HG03280 (cell line): ENCODE results near the gene MRPL54.

Experiments used
- ATAC-seq: cut with Tn5 transposase; IDR thresholded peaks from one replicate; pipeline ENCODE4 v1.9.1; 2021; ENCODE audit warnings: mild to moderate bottlenecking, moderate library complexity; ENCODE audit not compliant: unreplicated experiment

Gene MRPL54

GRCh38 chr19:3783660-3784584 is 21.4 kb downstream of the MRPL54 start:
- no peak for ATAC-seq

GRCh38 chr19:3784607-3785450 is 22.3 kb downstream of the MRPL54 start:
- ATAC-seq, result no peak

DNA sequence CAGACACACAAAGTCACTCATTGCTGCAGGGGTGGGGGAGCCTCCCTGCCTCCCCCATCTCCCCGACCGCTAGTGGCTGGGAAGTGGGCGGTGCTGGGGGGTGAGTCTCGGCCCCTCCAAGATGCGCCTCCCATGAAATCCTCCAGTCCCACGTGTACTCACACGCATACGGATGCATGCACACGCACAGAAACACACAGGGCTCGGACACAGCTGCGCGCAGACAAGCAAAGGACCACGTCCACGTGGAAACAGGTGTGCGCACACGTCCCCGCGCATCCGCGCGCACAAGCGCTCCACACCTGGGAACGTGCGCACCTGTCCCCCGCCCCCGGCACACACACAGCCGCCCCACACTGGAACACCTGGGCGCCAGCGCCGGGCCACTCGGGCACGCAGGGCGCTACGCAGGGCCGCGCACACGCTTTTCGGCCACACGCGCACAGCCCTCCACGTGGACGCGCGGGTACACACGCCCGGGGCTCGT is 23.0 kb downstream of the MRPL54 start:
- ATAC-seq, result no peak

DNA sequence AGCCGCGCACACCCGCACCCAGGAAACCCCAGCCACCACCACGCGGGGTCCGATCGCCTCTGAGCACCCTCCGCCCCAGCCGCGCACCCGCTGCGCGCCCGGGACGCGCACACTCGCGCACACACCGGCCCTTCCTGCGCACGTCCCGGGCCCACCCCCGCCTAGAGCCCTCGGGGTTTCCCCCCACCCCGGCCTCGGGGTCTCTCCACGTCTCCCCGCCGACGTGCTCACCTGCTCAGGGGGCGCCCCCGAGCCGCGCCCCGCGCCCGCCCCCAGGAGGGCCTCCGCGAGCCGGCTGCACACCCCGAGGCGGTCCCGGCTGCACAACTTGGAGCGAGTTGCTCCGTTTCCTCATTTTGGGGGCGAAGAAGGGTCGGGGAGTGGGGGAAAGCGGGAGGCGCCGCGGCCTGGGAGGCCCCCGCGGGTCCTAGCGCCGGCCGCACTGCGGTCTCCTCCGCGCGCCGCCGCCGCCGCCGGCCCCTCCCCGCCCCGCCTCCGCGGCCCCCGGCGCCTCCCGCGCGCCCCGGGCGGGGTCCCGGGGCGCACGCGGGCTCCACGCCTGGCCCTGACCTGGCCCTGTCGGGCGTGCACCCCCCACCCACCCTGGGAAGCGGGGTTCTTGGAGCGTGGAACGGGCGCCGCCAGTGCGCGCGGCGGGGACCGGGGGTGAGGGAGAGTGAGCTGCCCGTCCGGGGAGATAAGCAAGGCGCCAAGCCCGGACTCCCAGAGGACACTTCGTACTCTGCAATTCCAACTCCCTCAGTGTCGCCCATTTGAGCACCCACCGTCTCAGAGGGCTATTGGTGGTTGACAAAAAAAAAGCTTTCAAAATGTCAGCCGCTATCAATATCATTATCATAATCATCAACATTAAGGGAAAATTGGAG is 23.7 kb downstream of the MRPL54 start, which contains the start of gene MATK:
Gene MATK, minus strand, starts transcription at position 444 of the 887 bp plus-strand sequence. CDS start 1,246 bp downstream, outside the sequence.
- ATAC-seq, result no peak

DNA sequence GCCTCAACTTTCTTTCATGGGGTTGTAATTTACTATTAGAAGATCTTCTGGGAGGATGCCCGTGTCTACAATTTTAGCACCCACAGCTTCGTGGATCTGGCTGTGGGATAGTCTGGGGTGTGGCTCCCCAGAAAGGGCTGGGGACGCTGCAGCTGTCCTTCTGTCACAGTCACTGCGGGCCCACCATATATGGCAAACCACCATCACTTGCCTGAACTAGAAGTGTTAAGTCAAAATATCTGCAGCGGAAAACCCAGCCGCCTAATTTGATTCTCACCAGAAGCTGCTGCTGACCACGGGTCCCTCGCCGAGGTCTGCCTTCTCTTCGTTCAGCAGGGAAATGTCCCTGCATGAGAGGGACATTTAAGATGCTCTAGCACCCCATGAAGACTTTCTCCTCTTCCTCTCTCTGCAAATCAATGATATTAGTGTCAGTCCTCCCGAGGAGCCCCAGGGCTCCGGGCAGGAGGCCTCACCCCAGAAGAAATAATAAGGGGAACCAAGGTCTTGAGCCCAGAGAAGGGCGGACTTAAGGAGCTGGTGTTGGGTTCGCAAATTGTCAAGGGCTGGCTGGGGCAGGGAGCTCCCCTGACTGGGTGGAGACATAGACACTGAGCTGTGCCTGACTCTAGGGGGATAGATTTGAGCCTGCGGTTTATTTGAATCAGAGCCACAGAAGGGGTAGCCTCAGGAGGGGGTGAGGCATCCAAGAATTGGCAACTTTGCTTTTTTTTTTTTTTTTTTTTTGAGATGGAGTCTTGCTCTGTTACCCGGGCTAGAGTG is 26.7 kb downstream of the MRPL54 start:
- ATAC-seq, result no peak

DNA sequence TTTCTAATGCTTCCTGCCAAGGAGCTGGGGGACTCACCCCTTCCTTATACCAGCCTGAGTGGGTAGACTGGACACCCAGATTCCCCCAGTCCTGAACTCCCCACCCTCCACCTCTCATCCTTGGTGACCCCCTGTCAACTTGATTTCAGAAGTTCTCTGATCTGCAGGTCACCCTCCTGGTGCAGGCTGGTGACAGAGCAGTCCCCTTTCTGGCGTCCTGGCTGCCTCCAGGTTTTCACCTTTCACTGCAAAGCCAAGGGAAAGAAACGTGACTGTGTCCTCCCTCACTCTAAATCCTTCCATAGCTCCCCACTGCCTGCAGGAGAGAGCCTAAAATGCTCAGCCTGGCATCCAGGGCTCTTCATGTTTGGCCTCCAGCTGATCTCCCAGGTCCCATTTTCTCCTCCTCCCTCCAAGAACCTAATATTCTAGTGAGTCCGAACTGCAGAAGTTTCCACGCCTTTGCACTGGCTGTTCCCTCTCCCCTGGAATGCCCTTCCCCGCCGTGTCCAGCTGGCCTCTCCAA is 27.8 kb downstream of the MRPL54 start:
- ATAC-seq, result no peak

- ATAC-seq, result no peak
These were observed 28.5 kb downstream of the MRPL54 start for GRCh38 chr19:3790941-3791340.

- ATAC-seq, result no peak
These were observed 29.6 kb downstream of the MRPL54 start for GRCh38 chr19:3792114-3792513.

GRCh38 chr19:3793799-3794198 is 31.3 kb downstream of the MRPL54 start:
- ATAC-seq, result no peak

GRCh38 chr19:3796358-3796757 is 33.9 kb downstream of the MRPL54 start:
- no peak for ATAC-seq

- ATAC-seq, result no peak
These were observed 35.7 kb downstream of the MRPL54 start for GRCh38 chr19:3798137-3798536.

DNA sequence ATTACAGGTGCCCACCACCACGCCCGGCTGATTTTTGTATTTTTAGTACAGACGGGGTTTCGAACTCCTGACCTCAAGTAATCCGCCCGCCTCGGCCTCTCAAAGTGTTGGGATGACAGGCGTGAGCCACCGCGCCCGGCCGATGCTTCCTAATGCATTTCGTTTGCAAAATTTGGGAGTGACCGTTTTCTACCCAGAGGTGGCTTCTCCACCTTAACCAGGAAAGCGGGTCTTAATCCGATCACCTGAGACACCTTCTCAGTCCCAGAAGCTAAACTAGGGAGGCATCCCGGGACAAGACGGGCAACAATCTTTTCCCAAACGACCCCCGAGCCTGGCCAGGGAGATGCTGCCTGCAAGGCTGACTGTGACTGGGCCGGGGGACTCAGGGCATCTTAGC is 38.5 kb downstream of the MRPL54 start:
- ATAC-seq, result no peak

GRCh38 chr19:3801412-3802096 is 39.1 kb downstream of the MRPL54 start:
- ATAC-seq, result no peak

- no peak for ATAC-seq
These were observed 40.8 kb downstream of the MRPL54 start for GRCh38 chr19:3803114-3803888.

DNA sequence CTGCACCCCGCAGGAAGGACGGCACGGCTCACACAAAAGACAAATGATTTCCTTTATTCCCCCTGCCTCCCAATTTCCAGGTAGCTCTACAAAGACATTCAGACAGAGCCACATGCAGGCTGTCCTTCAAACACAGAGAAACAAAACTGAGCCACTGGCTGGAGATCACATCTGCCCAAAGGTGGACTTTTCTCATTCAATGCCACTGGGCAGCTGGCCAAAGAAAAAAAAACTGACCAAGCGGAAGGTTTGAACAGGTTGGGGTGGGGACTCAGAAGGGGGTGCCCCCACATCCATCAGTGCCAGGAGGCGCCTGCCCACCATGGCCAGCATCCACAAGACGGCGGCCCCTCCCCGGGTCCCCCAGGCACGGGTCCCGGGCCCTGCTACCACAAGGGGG is 41.5 kb downstream of the MRPL54 start:
- ATAC-seq, result no peak

GRCh38 chr19:3804429-3804828 is 41.9 kb downstream of the MRPL54 start:
- ATAC-seq, result no peak

DNA sequence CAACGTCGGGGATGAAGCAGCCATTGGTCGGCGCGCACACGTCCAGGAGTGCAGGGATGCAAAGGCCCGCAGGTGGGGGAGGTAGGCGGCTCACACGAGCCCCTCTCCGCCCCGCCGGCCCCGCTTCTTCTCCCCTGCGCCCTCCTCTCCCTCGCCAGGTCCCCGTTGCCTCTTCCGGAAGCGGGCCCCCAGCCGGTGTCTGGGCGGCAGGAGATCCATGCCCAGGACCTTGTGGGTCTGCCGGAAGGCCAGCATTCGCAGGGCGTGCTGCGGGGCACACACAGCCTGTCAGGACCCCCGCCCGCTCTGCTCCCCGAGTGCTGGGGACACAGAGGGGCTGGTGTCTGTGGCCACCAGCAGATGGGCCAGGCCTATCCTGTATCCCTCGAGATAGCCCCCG is 43.4 kb downstream of the MRPL54 start:
- ATAC-seq, result no peak

- ATAC-seq, result no peak
These were observed 44.6 kb downstream of the MRPL54 start for GRCh38 chr19:3807131-3807480.
